Anterior cingulate cortex (tissue), 58 donors: ENCODE data around the gene EHF.

Source experiments
- DNase-seq, 58 donors: peaks; one replicate each; lab custom pipeline; 2025; lab: John Stamatoyannopoulos, UW

EHF gene

DNA sequence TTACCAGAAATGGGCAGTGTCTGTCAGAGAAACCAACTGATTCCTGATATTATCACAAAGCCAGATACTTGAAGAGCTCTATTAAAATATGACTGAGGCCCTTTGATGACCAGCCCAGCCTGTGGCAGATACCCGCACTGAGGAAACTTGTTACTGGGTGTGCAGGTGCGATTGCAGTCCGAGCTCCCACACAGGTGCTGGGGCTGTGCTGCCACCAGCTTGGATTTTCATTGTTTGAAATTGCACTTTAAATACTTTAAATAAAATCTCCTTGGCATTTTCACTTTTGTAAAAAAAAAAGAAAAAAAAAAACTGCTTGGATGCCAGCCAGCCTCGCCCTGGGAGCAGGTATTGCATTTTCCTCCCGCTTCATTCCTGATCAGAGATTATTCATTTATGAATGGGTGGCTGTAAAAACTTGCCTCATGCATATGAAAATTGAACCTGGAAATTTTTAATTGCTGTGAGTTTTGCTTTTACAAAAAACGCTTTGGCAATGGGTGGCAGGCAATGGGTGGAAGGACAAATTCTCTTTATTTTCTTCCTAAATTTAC, 21.2 kb downstream of the EHF start:
- no peak for DNase-seq

DNA sequence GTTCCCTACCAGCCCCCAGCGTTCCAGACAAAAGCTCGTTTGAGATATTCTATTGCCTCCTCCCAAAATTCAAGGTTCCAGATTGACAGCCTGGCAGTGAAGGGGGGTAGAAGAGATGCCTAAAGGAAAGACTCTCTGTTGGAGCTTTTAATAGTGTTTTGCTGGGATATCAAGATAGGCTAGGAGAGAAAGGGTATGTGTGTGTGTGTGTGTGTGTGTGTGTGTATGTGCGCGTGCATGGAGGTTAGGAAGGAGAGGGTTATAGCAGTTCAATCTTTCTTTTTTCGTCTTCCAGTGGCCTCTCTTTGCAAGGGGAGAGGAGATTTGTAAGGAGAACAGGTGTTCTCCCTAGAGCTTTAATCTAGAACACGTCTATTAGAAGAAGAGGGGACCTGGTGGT, 22.0 kb downstream of the EHF start:
- no peak for DNase-seq

DNA sequence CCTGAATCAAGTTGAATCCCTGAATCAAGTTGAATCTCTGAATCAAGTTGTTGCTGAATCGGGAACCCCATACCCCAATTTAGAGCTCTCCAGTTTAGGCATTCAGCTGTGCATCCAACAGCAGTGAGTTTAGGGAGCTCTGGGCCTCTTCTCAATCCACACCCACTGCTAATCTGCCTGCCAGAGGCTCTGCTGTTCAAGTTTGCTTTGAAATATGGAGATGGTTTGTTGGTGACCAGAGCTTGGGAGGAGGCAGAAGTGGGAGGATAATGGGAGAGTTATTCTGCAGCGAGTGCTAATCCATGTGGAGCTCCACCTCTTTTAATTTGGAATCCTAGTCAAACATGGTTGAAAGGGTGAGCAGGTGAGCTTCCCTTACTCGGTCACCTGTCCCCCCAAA, 22.4 kb downstream of the EHF start:
- DNase-seq, result peak in 2 of 58 donors; percentile 16 to 21

DNA sequence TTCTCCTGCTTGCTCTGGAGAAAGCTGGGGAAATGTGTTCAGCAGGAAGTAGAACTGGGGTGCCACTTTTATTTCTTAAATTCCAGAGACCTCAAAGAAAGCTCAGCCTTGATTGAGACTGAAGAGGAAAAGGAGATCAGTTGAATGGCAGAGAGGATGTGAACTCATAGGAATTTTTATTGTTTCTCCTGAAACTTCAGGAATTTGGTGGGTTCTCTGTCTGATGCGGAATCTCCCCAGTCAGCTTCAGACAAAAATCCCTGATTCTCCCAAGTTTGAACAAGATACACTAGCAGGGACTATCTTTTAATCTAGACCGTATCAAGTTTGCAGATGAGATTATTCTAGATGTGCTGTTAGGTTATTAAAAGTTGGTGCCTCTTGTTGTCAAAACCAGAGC, 23.0 kb downstream of the EHF start:
- no peak for DNase-seq

DNA sequence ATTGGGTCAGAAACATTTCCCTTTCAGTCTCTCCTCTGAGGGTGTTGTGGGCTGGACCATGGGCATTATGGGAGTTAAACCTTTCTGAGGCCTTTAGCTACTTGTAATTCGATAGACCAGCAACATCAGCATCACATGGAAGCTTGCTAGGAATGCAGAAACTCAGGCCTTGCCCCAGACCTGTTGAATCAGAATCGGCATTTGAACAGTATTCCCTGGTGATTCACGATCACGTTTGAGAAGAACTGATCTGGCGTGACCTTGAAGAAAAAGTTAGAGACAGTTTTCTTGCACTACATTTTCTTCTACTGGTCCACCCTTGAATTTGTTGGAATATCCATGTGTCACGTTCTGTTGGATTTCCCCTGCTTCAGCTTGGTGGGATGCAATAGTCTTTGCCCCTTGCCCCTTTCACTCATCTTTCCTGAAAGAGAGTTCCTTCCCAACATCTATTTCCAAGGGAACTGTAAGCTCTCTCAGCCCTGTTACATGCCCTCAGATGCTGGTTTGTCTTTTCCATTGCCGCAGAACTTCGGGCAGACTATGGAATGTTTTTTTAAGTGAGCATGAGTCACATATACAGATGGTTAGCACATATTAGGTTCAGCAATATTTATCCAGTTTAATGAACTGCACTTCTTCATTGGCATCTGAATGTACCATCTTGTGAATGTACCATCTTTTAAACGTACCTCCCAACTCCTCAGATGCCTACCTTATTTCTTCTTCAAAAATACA, 23.9 kb downstream of the EHF start:
- DNase-seq, result no peak

DNA sequence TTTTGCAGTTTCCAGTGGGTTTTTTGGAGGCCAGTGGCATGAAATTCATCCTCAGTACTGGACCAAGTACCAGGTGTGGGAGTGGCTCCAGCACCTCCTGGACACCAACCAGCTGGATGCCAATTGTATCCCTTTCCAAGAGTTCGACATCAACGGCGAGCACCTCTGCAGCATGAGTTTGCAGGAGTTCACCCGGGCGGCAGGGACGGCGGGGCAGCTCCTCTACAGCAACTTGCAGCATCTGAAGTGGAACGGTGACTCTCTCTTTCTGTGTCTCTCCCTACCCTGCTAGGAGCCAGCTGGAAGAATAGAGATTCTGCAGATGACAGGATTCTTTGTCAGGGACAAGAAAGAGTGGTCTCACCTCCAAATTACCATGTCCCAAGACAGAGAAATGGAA, 25.5 kb downstream of the EHF start:
- no peak for DNase-seq

DNA sequence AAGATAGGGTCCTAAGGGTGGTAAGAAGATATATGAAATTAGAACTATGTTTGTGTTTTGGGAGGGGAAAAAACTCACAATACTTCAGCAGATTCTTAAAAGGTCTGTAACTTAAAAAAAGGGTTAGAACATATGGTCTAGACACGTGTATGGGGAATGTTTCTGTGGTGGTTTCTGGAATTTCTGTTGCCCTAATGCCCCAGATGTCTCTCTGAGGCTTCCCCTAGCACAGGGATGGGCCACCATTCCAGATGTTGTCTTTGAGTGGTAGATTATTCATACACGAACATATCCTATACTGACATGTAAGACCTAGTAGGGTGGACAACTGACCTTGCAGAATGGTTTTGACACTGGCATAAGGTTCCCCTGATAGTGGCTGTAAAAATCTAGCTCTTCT, 26.2 kb downstream of the EHF start:
- no peak for DNase-seq

DNA sequence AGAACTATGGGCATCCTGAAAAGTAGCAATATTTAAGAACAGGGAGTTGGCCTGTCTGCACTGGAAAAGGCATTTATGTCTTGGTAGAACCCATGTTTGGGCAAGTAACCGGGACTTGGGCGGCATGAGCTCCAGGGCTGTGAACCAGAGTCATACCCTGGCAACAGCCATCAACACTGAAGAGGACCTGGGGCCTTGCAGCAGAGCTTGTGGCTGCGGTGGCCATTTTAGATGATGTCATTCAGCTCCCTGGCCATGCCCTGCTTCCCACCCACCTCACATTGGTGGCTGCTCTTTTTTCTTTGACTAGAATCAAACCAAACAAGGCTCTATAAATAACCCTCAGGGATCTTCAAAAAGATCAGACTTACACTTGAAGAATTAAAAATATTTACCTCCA, 26.6 kb downstream of the EHF start:
- DNase-seq, result no peak

DNA sequence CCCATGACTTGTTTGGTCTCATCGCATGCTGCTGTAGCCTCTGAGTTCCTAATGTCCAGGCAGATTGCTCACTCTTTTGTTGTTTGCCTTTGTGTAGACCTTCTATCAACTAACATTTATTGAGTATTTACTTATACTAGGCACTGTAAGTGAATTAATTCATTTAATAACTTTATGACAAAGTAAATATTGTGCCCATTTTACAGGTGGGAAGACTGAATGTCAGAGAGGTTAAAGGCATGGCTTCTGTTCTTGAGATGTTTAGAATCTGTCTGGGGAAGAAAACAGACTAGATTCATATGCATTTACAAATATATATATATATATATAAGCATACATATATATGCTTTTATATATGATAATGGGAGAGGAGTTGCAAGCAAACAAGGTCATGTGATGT, 27.1 kb downstream of the EHF start:
- DNase-seq, result no peak

DNA sequence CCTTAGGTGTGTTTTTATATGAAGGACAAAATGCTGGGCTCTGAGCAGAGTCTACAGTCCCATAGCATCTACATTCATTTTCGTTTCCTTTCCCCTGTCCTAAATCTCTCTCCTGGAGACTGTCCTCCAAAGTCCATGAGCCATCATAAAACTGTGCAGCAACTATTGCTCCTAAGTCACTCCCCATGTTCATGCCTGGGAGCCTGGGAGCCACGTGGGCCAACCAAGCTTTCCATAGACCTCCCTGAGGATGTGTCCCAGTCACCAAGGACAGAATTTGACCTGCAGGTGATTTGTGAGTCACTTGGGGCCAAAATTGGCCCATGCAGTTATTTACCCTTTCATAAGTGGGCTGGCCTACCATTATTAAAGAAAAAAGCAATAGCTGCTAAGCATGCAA, 28.7 kb downstream of the EHF start:
- no peak for DNase-seq

DNA sequence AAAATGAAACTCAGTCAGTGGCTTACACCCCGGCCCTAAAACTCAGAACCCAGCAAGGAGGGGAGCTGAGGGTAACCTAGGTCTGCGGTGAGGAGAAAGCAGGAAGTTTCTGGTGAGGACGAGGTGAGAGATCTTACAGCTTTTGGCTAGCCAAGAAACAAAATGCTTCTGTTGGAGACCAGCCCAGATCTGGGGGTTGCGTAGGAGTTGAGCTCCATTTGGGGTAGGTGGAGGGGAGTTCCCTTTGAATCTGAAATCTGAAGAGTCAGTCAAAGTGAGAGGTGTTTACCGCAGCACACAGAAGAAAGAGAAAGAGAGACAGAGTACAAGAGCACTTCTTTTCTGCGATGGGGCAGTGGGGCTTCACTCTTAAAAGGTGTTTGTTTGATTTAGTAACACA, 29.6 kb downstream of the EHF start:
- DNase-seq, result no peak

DNA sequence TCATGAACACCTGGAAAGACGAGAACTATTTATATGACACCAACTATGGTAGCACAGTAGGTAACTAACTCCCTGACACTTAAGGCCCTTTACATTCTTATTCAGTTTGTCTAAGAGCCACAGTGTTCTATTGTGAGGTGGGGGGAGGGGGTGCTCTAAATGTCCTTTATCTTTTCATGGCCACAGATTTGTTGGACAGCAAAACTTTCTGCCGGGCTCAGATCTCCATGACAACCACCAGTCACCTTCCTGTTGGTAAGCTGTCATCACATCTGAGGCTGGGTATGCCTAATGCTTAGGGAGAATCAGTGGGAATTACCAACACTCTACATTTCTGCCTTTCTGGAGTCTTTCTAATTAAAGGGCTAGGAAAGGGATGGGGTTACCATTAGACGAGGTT, 30.7 kb downstream of the EHF start:
- no peak for DNase-seq

DNA sequence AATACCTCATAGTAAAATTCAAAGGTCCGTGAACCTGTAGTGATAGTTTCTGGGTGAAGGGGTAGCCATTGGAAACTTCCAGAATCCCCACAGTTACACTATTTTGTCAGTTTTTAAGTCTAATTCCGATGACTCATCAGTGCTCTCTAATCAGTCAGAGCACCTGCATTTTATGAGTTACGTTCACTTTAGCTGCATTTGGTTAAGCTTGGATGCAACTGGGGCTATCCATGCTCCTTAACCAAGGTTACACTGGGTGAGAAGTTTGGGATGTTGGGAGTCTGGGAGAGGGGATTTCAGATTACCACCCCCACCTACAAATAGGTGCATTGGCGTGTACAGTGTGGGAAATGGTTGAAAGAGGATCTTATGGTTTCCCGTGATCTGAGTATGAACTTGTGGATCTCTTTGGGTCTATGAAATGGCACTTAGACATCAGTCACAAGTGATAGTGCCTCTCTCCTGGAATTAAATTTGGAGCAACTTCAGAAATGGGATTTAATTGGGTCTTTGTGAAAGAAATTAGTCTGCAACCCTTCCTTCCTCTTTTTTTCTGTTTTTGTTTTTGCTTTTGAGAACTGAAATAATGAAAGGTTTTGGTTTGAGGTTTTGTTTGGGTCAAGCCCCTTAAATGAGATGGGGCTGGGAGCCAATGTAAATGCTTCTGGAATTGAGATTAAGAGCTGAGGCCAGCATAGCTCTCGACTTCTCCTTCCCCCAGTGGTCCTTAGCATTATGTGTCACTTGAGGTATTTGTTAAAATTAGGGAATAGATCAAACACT, 31.5 kb downstream of the EHF start:
- no peak for DNase-seq

DNA sequence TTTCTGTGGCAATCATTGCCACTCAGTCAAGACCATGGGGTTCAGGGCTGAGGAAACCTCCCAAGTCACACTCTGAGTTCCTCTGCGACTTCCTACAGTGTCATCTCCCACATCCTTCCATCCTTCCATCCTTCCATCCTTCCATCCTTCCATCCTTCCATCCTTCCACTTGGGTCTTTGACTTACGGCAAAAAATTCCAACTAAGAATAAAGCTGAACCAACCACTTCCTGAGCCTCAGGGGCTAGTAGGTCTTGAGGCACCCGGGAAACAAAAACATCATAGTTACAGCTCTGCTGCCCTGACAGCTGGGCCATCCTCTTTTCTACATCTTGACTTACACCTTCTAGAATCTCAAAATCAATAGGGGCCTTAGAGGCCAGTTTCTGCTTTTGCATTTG, 32.1 kb downstream of the EHF start:
- DNase-seq, result no peak

DNA sequence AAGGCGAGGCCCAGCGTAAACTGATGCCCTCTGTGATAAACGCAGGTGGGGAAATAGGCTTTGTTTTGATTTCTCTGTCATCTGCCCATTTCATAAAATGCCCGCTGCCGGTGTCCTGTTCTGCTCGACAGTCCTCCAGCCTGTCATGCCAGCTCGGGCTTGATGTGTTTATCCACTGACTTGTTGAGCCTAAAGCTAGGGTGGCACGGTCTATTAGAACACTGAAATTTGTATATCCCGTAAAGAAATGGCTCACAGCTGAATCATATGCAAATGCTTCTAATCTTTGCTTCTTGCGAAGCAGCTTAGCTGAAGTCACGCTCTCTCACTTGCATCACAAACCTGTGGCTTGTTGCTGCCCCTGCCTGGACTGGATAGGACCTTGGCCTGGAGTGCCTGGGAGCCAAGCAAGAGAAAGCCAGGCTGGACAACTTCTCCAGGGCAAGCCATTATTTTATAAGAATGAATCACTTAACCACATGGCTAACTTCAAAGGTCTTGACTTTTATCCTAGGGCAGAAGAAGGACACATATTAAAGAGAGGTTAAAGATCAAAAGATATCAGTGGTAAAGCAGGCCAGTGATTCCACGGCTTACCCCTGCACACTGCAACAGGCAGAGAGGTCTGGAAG, 33.1 kb downstream of the EHF start:
- peak in 2 of 58 donors; percentile 11 to 19 for DNase-seq

DNA sequence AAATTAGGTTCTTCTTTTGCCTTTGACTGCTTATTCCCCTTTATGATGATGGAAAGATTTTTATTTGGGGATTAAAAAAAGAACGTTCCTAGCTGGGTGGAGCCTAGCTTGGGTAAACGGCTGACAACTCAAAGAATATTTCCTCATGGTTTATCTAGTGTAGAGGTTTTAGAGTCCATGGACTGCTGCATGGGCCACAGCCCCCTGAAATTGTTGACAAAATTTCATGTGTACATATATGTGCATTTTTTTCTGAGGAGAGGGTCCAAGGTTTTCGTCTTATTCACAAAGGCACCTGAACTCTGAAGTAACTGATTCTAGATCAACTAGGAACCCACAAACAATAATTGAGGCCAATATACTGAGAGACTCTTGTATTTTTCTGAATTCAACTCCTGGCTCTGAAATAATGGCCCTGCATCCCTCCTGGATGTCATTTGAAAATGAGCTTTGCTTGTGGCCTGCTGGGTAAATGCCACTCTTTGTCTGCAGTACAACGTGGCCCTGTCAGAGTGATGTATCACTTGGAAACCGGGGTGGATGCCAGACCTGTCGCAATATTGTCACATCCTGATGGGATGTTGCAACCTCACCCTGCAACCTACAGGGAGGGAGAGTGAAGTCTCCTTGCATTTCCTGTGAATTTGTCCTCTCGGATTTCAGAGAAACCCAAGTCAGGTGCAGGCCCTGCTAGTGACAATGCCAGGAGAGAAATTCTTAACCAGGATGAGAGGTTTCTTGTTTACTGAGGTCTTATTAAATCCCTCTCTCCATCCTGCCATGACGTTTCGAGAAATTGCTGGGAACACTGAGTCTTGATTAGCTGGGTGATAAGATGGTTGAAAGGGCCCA, 33.8 kb downstream of the EHF start:
- DNase-seq, result peak in 24 of 58 donors; percentile 19 to 84 (median 48)

DNA sequence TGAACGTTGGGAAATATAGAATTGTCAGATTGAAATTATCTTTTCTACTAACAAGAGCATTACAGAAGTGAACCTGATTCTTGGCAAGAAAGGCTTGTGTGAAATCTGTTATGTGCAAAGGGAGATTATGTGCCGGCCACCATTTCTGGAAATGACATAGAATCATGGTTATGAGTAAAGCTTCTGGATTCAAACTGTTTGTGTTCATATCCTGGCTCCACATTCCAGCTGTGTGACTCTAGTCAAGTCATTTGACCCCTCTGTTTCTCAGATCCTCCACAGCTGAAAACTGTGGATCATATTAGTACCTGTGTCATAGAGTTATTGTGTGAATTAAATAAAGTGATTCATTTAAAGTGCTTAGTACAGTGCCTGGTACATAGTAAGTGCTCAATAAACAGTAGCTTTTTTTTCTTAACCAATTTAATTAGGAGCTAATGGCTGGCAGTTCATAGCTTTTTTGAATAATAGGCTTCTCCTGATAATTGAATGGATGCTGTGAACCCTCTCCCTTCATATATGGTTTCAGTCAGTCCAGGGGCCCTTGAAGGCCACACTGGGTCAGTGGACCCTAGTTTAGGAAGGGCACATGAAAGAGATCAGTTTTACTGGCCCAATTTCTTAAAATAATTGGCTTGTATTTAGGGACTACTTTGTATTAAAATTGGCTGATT, 34.6 kb downstream of the EHF start:
- no peak for DNase-seq

DNA sequence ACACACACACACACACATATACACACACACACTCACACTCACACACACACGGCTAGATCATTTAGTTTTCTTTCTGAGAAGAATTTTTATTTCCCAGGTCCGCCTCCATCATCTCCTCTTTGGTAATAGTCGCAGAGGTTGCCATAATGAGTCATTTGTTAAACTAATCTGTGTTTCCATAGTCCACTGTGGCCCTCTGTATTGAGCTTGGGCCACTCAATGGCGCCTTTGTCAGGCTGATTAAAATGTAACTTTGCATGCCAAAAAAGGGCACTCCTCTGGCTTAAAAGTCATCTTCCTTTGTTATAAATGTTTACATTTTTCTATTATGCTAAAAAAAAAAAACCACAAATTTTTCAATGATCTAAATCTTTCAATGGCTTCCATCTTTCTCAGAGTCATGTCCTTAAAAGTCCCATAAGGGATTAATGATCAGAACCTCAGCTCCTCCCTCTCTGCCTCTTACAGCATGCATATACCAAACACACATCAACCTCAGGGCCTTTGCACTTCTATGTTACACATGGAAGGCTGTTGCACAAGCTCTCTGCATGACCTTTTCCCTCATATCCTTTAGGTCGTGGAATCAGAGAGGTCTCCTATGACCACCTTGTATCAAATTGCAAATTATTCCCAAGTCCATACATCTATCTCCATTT, 35.3 kb downstream of the EHF start:
- DNase-seq, result peak in 23 of 58 donors; percentile 13 to 73 (median 35)
